SK-N-MC (cell line): ENCODE results near the gene CD244.

Source experiments
- EZH2 ChIP-seq: fragments of 200-600 bp; sonication (generic); IDR thresholded peaks from one replicate; pipeline ENCODE4 v1.6.1; 2017; ENCODE audit warnings: antibody characterized with exemption
- FOXP2 ChIP-seq: optimal IDR thresholded peaks from 2 replicates; pipeline ENCODE3; 2011; ENCODE audit warnings: mild to moderate bottlenecking, moderate library complexity; ENCODE audit not compliant: insufficient read depth; ENCODE audit errors: extremely low read length, control extremely low read depth
- POLR2AphosphoS5 ChIP-seq: IDR thresholded peaks from 2 replicates; pipeline ENCODE4 v1.6.1; 2012; ENCODE audit warnings: mild to moderate bottlenecking, low read depth, low read length, borderline replicate concordance

DNA sequence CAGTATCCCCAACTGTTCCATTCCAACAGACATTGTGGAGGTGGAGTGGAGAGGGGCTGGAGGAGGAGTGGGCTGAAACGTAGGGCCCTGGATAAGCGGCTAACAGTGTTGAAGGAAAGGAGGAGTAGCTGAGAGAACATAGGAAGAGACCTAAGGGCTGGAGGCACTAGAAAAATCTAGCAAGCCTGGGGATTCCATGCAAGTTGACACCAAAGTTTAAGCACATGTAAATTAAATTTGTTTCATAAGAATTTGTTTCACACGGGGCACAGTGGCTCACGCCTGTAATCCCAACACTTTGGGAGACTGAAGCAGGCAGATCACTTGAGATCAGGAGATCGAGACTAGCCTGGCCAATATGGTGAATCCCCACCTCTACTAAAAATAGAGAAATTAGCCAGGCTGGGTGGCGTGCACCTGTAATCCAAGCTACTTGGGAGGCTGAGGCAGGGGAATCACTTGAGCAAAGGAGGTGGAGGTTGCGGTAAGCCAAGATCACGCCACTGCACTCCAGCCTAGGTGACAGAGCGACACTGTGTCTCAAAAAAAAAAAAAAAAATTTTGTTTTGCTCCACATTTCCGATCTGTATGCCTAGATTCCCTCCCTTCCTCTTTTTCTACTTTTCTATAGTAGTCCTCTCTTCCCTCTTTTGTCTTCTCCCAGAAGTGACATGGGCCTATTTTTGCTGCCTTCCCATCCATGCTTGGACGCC lies 530 bp upstream of the CD244 start:
- TF ChIP-seq EZH2 = no peak
- no peak for TF ChIP-seq POLR2AphosphoS5
- no peak for TF ChIP-seq FOXP2
